Keratinocyte (primary cell): ENCODE data around the gene MYL7.

ENCODE experiments used
- CTCF ChIP-seq, 3 experiments: IDR thresholded peaks in 1 of 3; conservative IDR thresholded peaks in 1 of 3; optimal IDR thresholded peaks in 1 of 3; 2 replicates in 2 of 3; 3 replicates in 1 of 3; pipeline versions ENCODE3 to v1.5.1; 2011; ENCODE audit warnings: low read length in 3 of 3, mild to moderate bottlenecking in 3 of 3, moderate library complexity in 2 of 3, control low read depth in 1 of 3, inconsistent platforms in 1 of 3; ENCODE audit not compliant: insufficient read depth in 2 of 3; ENCODE audit errors: extremely low read depth in 1 of 3
- EZH2 ChIP-seq: IDR thresholded peaks from one replicate; pipeline ENCODE4 v1.6.1; 2012; ENCODE audit warnings: inconsistent platforms, mild to moderate bottlenecking, low read length, moderate library complexity

GRCh38 chr7:44127161-44127560 is 14.0 kb downstream of the MYL7 start:
- no peak for TF ChIP-seq CTCF (optimal IDR thresholded peaks at IDR 0.05 in 1 of 3, IDR thresholded peaks at IDR 0.05 in 1 of 3, conservative IDR thresholded peaks at IDR 0.05 in 1 of 3; ENCODE audit: extremely low read depth in 1 of 3, insufficient read depth in 2 of 3, low read length in 3 of 3)
- no peak for TF ChIP-seq EZH2
